Type B pancreatic cell (in vitro differentiated cells): ENCODE measurements around the gene R3HDM1. TPM values are rescaled to one million over a fixed set of nuclear protein-coding genes. Genes with fewer than 3 reads are reported as not detected.

Source experiments
- DNase-seq: peaks from one replicate; pipeline ENCODE4 v3.0.0; 2021; ENCODE audit warnings: mixed read lengths; ENCODE audit not compliant: unreplicated experiment; ENCODE audit errors: extremely low spot score
- H3K27ac Mint-ChIP-seq: 2 replicates; pipeline ENCODE4 v1.8.0; 2021; ENCODE audit warnings: mild to moderate bottlenecking, mixed read lengths
- H3K27me3 Mint-ChIP-seq: 2 replicates; pipeline ENCODE4 v1.8.0; 2021; ENCODE audit warnings: mixed read lengths
- H3K36me3 Mint-ChIP-seq: 2 replicates; pipeline ENCODE4 v1.8.0; 2021; ENCODE audit warnings: mixed read lengths
- H3K4me1 Mint-ChIP-seq: one replicate; pipeline ENCODE4 v1.8.0; 2021; ENCODE audit warnings: mixed read lengths; ENCODE audit not compliant: unreplicated experiment
- H3K4me3 Mint-ChIP-seq: 2 replicates; pipeline ENCODE4 v1.8.0; 2021; ENCODE audit warnings: mild to moderate bottlenecking, mixed read lengths
- H3K9me3 Mint-ChIP-seq: 2 replicates; pipeline ENCODE4 v1.8.0; 2021; ENCODE audit warnings: mixed read lengths
- CTCF ChIP-seq: fragments of 200-600 bp; sonication (generic); conservative IDR thresholded peaks from 2 replicates; pipeline ENCODE4 v1.5.0; 2021; ENCODE audit warnings: antibody characterized with exemption, mild to moderate bottlenecking
- total RNA-seq: library from RNA; stranded (reverse); gene quantifications from 2 replicates; pipeline ENCODE4 v1.2.1, GENCODE V29; 2021; ENCODE audit warnings: low replicate concordance

Gene R3HDM1
- total RNA-seq, 1 donor from 2014 or later = 47.5 TPM

DNA sequence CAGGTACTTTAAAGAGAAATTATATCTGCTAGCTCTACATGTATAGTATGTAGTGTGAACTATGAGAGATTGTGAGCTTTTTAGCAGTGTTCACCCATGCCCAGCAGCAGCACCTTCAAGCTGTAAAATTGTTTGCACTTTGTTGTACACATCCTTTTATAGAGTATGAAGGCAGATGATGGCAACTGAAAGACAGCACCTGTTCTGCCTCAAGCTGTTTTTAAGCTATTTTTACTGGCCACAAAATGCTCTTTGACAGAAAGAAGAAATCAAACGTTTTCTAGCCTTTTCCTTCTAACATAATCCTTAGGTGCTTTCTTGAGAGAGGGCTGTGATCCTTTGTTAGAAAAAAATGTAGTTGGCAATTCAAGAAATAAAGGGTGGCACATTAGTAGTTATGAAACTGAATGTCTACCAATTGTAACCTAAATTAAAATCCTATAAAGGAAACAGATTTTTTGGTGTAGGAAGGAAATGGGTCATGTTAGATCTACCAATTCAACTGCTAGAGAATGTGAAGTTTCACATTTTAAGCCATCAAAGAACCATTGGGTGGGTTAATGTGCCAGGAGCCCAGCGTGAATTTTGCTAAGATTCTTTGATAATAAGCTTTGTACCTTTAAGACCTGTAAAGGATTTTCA, 59.5 kb downstream of the R3HDM1 start:
- Mint-ChIP-seq H3K9me3 (no peaks in the 10 kb centered on the region), H3K27ac (no peak overlapping the region), H3K4me1 (peaks cover 4% of the 10 kb centered on the region), H3K4me3 (no peak overlapping the region), H3K36me3 (peaks cover 26% of the 10 kb centered on the region), H3K27me3 (no peaks in the 10 kb centered on the region)
- DNase-seq = no peak
- no peak for TF ChIP-seq CTCF

DNA sequence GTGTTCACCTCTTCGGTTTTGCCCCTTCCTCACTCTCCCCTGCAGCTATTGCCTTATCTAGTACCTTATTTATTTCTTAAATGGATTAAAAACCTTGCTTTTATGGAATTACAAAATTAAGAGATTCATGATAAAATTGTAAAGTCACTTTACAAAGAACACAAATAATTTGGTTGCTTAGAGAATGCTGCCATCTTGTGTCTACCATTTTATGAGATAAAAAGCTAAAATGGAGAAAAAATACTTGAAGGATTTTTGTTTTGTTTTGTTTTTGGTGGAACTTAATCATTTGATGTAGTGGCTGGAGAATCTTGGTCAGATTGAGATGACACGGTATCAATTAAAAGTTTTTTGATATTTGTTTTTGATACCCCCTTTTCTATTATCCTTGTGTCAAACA, 69.6 kb downstream of the R3HDM1 start:
- Mint-ChIP-seq H3K36me3 (peaks cover 1% of the 10 kb centered on the region), H3K27ac (no peak overlapping the region), H3K9me3 (no peaks in the 10 kb centered on the region), H3K27me3 (no peaks in the 10 kb centered on the region), H3K4me1 (no peaks in the 10 kb centered on the region), H3K4me3 (no peak overlapping the region)
- no peak for DNase-seq
- TF ChIP-seq CTCF = no peak

DNA sequence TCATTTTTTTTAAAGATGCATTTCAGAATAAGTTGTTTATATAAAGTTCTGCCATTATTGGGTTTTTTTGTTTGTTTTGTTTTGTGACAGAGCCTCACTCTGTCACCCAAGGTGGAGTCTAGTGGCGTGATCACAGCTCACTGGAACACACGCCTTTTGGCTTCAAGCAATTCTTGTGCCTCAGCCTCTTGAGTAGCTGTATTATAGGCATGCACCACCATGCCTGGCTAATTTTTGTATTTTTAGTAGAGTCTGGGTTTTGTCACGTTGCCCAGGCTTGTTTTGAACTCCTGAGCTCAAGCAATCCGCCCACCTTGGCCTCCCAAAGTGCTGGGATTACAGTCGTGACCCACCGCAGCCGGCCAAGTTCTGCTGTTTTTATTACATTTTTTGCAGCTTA, 72.3 kb downstream of the R3HDM1 start:
- TF ChIP-seq CTCF = no peak
- DNase-seq = no peak
- Mint-ChIP-seq H3K36me3 (peaks cover 4% of the 10 kb centered on the region), H3K4me1 (no peaks in the 10 kb centered on the region), H3K27ac (no peak overlapping the region), H3K4me3 (no peak overlapping the region), H3K27me3 (no peaks in the 10 kb centered on the region), H3K9me3 (no peaks in the 10 kb centered on the region)

- DNase-seq = no peak
- Mint-ChIP-seq H3K9me3 (no peaks in the 10 kb centered on the region), H3K27me3 (no peaks in the 10 kb centered on the region), H3K36me3 (peaks cover 9% of the 10 kb centered on the region), H3K4me1 (no peaks in the 10 kb centered on the region), H3K27ac (no peak overlapping the region), H3K4me3 (no peak overlapping the region)
- no peak for TF ChIP-seq CTCF
Observed at GRCh38 chr2:135607561-135607960, 76.3 kb downstream of the R3HDM1 start.

- Mint-ChIP-seq H3K9me3 (no peaks in the 10 kb centered on the region), H3K36me3 (peaks cover 5% of the 10 kb centered on the region), H3K27me3 (no peaks in the 10 kb centered on the region), H3K27ac (no peak overlapping the region), H3K4me1 (no peaks in the 10 kb centered on the region), H3K4me3 (no peak overlapping the region)
- TF ChIP-seq CTCF = no peak
- DNase-seq = no peak
Observed at GRCh38 chr2:135612319-135612718, 81.0 kb downstream of the R3HDM1 start.

GRCh38 chr2:135615404-135615803, 84.1 kb downstream of the R3HDM1 start:
- peaks cover under 1% of the 10 kb centered on the region for H3K36me3 Mint-ChIP-seq
- no peak for TF ChIP-seq CTCF
- no peaks in the 10 kb centered on the region for H3K4me1 Mint-ChIP-seq
- no peak overlapping the region for H3K4me3 Mint-ChIP-seq
- H3K9me3 Mint-ChIP-seq = no peaks in the 10 kb centered on the region
- DNase-seq = no peak
- no peak overlapping the region for H3K27ac Mint-ChIP-seq
- no peaks in the 10 kb centered on the region for H3K27me3 Mint-ChIP-seq
